Activated gamma-delta T cell (primary cell): ENCODE results near the gene EZH1.

ENCODE experiments used
- DNase-seq: peaks from one replicate; lab custom pipeline; 2025; lab: John Stamatoyannopoulos, UW

Gene EZH1

DNA sequence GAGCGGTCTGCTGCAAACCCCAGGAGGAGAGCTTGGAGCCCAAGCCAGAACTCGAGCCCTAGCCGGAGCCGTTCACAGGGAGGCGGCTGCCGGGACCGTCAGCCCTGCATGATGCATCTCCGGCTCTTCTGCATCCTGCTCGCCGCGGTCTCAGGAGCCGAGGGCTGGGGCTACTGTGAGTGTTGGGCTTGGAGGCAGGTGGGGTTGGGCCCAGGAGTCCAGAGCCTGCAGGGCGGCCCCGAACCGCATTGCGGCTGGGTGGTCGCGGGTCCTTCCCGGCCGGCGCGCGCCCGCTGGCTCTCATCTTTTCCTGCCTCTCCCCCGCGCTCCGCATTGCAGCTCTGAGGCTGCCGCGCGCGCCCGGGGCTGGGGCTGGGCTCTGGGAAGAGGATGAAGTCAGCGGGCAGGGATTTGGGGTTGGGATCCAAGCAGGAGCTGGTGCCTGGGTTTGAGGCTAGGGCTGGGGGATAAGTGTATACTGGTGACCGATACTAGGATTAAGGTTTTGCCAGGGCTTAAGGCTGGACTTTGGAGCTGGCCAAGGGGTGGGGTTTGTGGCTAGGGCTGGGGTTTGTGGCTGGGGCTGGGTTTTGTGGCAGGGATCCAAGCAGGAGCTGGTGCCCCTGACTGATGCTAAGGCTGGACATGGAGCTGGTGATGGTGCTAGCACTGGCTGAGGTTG lies 62.0 kb downstream of the EZH1 start:
- no peak for DNase-seq

DNA sequence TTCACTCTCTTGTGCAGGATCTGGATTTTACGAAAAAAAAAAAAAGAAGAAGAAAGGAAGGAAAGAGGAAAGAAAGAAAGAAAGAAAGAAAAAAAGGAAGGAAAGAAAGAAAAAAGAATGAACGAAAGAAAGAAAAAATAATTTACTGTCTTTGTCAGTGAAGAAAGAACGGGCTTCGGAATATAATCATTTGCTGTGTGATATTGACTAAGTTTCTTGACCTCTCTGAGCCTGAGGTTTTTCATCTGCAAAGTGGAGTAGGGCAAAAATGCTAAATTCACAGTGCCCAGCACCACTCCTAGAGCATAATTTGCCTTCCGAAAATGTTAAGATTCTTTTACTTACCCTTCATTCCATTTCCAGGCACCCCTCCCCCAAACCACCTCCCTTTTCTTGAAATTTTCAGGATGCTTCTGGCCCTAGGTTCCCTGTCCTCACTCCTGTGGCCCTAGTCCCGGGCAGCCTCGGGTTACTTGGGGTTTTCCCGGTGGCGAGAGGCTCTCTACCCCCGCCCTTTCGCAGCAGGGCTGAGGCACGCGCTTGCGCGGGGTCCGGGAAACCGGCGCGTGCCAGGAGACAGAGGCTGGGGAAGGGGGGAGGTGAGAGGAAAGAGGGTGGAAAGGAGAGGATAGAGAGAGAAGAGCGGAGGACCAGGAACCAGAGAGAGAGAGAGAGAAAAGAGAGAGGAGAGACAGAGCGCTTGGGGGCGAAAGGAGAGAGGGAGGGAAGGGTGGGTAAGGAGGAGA lies 62.7 kb downstream of the EZH1 start, which contains the start of gene CNTNAP1:
TSS of gene CNTNAP1 (plus strand) at position 556 of the 746 bp plus-strand sequence. CDS start 299 bp downstream, outside the sequence.
- DNase-seq = no peak

- DNase-seq = no peak
These were observed 64.5 kb downstream of the EZH1 start for GRCh38 chr17:42680331-42680808.

DNA sequence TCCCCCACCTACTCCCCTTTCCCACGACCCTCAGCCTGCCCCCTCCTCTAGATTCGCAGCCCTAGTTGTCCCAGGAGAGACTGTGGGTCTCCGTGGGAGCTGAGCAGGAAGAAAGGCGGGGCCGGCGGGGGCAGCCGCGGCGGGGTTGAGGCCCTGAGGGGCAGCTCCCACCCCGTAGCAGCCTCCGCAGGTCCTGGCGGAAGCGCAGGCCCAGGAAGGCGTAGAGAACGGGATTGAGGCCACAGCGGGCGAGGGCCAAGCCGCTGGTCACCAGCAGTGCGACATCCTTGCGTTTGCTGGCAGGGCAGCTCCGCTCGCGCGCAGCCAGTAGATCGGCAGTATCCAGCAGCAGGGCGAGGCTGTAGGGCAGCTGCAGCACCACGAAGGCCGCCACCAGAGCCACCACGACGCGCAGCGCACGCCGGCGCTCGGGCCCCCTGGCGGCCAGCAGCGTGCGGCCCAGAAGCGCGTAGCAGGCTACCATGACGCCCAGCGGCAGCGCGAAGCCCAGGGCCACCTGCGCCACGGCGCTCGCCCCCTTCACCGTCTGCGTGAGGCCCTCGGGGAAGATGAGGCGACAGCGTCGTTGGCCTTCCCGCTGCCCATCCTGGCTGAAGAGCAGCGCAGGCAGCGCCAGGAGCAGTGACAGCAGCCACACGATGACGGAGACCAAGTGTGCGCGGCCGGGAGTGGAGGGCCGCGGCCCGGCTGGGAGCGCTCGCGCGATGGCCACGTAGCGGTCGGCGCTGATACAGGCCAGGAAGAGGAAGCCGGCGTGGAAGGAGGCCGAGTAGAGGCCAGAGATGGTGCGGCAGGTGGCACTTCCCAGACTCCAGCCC lies 65.1 kb downstream of the EZH1 start:
- DNase-seq = peak; percentile 41

DNA sequence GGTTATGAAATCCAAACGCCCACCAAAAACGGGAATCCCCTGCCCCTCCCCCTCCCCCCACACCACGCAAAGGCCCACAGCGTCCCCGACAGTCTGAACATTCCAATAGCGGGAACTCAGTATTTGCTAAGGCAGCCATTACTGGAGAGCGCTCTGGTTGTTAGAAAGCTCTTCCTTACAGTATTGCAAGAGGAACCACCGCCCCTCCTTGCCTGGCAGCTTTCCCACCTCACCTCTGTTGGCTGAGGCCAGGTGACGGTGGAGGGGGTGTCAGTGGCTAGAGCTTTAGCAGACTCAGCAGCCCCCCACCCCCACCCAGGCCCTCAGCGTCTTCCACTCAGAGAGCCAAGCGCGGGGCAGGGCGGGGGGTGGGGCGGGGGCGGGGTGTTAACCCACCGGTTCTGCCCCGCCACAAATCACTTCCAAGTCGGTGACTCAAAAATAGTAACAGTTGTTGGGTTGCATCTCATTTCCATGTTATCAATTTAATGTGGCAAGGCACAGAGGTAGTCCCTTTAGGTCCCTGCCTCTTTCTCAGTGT lies 65.8 kb downstream of the EZH1 start:
- no peak for DNase-seq

DNA sequence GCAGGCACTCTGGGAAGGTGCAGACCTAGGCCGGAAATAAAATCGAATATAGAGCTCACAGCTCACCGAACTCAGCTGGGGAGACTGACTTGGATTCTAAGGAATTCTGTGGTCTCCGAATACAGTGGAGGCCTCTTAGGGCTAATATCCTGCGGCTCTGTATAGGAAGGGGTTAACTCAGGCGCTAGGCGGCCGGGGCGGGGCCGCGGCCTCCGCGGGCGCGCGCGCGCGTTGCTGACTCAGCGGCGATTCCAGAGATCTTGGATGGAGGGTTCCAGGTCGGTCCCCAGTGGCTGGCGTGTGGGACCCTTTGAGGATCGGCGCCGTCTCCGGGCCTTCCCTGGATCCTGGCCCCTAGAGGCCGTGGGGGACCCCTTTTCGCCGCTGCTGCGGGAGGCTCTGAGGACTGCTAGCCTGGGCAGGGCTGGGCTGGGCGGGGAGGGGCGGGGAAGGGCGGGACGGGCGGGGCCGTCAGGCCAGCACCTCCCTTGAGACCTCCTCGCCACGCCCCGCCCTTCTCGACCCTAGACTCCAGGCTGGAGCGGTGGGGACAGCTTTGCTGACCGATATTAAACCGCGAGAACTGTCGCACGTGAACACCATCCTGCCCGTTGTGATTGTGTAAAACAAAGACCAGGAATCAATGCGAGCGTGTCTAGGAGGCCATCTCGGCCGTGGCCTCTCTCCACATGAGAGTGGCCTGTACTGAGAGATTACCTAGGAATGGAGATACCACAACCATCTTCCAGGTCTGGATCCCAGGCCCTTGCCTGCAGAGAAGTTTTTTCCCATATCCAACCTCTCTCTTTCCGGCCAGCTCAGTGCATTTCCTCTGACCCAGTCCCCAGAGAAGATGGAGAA lies 66.7 kb downstream of the EZH1 start:
- DNase-seq = peak; percentile 58

DNA sequence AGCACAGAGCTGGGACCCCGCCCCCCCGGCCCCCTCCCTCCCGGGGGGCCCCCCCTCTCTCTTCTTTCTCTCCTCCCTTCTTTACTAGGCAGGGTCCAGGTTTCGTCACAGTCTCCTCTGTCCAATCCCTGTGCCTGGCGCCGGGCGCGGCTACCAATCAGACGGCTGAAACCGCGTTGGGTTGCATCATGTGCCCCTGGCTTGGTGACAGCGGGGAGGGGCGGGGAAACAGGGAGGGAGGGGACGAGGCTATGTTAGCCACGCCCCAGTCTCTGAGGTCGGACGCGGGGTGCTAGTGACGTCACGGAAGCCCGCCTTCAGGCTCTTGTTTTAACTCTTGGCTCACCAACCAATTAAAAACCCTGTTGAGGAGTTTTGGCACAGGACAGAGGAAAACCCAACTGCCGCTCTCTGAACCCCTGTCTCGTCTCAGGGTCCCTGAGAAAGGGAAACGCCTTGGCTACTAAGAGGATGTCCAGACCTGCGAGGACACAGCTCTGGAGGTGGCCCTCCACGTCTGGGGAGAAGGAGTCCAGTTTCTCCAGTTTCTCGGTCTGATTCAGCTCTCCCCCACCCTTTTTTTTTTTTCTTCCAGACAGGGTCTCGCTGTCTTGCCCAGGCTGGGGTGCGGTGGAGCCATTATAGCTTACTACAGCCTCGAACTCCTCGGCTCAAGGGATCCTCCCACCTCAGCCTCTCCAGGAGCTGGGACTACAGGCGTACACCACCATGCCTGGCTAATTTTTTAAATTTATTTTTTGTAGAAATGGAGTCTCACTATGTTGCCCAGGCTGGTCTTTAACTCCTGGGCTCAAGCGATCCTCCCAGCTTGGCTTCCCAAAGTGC lies 67.6 kb downstream of the EZH1 start:
- DNase-seq = peak; percentile 88

DNA sequence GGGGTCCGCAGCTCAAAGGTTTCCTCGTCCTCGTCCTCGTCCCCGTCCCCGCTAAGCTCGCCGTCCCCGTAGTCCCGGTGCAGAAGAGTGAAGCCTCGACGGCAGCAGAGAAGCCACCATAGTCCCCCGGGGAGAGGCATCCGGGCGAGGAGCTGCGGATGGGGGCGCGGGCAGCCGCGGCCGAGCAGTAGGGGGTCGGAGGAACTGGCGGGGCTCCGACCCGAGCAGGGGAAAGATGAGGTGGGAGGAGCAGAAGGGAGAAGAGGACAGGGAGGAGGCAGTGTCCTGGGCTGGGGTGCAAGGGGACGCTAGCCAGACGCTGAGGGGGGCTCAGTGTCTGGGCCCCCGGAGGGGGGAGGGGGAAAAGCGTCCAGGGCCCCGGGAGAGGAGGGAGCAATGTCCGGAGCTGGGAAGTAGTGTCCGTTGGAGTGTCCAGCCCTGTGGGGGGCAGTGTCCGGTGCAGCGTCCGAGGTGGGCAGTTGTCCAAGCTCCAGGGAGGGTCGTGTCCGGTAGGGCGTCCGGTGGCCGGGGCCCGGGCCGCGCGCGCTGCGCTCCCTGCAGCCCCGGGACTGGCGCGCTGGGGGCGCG lies 68.3 kb downstream of the EZH1 start, which contains the start of gene PLEKHH3:
TSS of gene PLEKHH3 (minus strand) at position 571 of the 588 bp plus-strand sequence. CDS start at position 140, 431 bp downstream.
- DNase-seq = no peak

DNA sequence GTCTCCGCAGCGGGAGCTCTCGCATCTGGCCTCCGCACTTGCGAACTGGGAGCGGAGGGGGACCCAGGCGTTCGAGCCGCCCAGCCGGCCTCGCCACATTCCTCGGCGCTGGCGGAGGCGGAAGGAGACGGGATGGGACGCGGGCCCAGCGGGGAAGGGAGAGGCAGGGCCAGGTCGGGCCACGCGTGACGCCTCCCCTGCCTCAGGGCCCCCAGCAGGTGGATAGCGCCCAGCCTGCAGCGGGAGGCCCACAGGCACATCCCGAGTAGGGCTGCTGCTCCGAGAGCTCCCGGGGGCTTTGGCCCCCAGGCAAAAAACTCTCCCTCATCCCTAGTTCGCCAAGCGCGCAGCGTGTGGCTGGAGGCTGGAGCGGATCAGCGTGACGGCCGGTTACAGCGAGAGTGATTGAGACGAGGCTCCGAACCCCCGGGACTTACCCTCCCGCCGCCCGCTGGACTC lies 68.8 kb downstream of the EZH1 start:
- no peak for DNase-seq

DNA sequence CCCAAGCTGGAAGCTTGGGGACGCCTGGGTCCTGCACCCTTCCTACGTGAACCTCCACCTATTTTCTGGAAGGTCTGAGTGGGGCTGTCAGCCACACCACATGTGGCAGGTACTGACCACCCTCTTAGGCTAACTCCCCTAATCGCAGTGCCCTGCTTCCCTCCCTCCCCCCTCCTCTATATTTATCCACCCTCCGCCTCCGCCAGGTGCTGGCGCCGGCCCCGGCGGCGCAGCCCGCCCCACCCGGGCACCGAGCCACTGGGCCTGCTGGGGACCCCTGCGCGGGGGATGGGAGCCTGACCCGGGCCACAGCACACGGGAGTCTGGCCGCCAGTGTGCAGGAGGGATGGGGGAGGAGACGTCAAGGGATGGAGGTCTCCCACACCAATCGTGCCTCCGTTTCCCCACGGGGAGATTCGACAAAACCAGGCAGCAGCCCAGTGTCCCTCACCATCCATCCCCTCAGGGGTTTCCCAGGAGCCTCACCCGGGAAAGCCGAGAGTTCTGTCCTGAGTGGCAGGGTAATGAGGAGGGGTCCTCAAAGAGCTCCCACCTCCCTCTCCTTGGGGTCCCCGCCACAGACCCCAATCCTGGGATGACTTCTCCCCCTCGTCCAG lies 69.4 kb downstream of the EZH1 start:
- no peak for DNase-seq

DNA sequence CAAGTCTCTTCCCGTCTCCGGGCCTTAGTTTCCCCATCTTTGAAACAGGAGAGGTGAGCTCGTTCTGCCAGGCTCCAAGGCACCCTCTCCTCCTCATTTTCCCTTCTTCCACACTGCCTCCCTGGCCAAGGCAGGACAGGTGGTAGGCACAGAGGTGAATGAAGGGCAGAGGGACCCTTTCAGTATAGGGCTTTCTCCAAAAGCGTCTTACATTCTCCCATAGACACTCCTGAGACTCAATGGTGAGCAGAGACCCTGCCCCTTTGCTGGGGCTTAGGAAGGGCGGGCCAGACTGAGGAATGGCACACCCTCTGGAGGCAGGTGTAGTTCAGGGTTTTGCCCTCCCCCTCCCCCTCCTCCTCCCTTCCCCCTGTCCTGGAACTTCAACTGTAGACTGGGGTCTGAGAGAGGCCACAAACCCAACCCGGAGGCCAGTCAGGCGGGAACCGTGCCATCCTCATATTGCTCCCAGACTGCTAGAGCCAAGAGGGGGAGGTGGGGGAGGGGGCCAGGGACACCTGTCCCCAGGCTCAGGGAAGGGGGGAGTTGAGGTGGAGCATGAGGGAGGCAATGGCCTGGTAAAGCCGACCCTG lies 70.0 kb downstream of the EZH1 start:
- no peak for DNase-seq

DNA sequence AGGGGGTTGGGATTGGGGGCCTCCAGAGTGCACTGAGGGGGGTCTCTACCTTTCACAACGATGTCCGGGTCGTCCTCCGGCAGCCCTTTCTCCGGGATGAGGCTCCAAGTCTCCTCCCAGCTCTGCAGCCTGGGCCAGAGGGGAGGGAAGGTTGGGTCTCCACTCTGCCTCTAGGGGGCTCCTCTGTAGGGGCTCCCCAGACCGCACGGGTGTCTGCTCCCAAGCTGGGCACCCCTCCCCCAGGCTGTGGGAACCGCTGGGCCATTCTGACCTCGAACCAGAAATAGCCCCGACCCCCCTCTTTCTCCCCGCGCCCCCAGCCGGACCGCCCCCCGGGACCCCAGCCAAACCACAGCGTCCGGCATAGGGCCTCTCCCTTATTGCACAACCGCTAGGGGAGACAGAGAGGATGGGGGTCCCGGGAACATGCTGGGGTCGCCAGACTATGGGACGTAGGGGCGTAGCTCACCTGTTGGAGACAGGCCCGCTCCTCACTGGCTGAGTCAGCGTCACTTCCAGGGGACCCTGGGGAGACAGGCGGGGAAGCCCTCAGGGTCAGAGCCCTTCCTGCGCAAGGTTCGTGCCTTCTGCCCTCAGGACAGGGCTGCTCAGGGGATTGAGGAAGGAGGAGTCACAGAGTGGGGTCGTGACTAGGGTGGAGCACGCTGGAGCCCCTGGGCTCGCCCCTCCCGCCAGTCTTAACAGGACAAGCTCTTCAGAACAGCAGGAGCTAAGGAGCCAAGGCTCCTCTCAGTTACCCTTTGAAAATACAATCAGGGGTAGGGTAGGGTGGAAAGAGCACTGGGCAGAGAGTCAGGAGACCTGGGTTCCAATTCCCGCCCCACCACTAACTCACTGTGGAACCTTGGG lies 70.7 kb downstream of the EZH1 start:
- DNase-seq = no peak

DNA sequence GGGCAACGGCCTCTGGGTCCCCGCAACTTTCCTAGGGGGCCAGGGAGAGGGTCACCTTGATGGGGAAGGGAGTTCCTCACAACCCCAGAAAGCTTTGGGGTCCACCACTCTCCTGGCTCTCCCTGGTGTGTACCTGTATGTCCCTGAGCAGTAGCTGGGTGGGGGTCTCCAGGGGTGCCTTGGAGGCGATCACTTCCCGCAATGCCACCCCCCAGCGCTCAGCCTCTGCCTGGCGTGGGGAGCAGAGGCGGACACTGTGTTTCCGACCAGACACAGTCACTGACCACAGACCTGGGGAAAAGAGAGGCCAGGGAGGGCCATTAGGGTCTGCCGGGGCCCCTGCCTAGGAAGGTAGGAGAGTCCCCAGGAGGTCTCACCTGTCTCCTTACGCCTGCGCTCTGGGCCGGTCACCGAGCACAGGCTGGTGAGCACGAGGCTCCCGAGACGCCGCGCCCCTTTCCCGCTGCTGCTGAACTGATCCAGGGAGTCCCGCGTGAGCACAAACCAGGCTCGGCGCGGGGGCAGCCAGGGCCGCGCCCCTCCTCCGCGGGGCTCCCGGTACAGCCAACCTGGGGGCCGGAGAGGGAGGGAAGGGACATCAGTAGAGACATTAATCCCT lies 71.5 kb downstream of the EZH1 start:
- DNase-seq = no peak

- DNase-seq = no peak
These were observed 72.8 kb downstream of the EZH1 start for GRCh38 chr17:42672038-42672437.

DNA sequence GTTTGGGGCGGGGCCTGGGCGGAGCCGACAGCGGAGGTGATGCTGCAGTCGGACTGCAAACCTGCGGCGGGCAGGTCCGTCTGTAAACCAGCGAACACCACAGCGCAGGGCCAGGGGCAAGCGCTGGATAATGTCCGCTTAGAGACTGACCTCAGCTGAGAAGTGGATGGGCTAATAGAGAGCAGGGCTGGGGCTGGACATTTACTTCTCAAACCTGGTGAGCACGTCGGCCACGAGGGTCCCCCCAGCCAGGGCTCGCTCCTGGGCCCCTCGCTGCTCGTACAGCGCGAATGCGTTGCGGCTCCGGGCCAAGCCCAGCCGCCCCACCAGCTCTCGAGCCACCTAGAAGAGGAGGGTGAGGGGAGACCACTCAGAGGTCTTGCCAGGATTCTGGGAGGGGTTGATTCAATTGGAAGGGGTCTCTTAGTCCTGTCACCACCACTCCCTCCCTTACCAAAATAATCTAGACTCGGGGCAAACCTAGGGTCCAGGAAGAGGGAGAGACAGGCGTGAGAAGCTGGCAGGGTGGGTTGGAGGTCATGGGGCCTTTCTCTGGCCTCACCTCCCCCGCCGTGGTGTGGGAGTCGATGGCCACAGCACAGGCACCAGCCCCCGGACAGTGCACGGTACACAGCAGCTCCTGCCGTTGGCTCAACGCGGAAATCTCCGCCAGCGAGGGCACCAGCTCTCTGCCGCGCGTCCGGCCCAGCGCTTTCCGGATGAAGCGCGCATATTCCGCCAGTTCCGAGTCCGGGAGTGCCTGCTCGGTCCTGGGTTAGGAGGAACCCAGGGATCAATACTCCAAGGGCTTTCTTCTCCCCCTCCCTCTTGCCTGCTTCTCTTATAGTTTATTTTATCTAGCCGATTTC lies 73.8 kb downstream of the EZH1 start:
- no peak for DNase-seq
